GM23338 (cell line): ENCODE data around the gene PAQR5.

ENCODE experiments used
- CREB1 ChIP-seq: fragments of 250-450 bp; sonication (Bioruptor Pico); IDR thresholded peaks from 2 replicates; pipeline ENCODE4 v1.5.0; 2020; ENCODE audit warnings: low read depth, mild to moderate bottlenecking, moderate library complexity
- CTCF ChIP-seq, 2 experiments: fragments of 200-600 bp in 1 of 2; sonication (generic) in 1 of 2; conservative IDR thresholded peaks; 2 replicates each; pipeline versions ENCODE4 v1.5.1 to v1.6.1; 2016 to 2017; ENCODE audit warnings: antibody characterized with exemption in 2 of 2, low read depth in 2 of 2, mild to moderate bottlenecking in 2 of 2, moderate library complexity in 1 of 2
- EZH2 ChIP-seq: fragments of 200-600 bp; sonication (generic); IDR thresholded peaks from one replicate; pipeline ENCODE4 v1.8.0; 2017; ENCODE audit warnings: antibody characterized with exemption, mild to moderate bottlenecking, low read depth; ENCODE audit not compliant: unreplicated experiment
- EZH2phosphoT487 ChIP-seq: fragments of 200-600 bp; sonication (generic); IDR thresholded peaks from one replicate; pipeline ENCODE4 v1.8.1; 2018; ENCODE audit warnings: antibody characterized with exemption; ENCODE audit not compliant: unreplicated experiment
- JUNB ChIP-seq: IDR thresholded peaks from one replicate; pipeline ENCODE4 v1.6.1; 2016; ENCODE audit warnings: antibody characterized with exemption; ENCODE audit not compliant: unreplicated experiment
- POLR2AphosphoS5 ChIP-seq: IDR thresholded peaks from 2 replicates; pipeline ENCODE4 v1.6.1; 2016; ENCODE audit warnings: antibody characterized with exemption, low read depth

- TF ChIP-seq CTCF (conservative IDR thresholded peaks at IDR 0.05; ENCODE audit: low read depth in 2 of 2) (no peak), JUNB (no peak), EZH2 (no peak), CREB1 (CRISPR knock-in tag) (no peak), EZH2phosphoT487 (no peak), POLR2AphosphoS5 (no peak)
Measured at GRCh38 chr15:69424748-69425413, 126.2 kb downstream of the PAQR5 start.
